ENCODE measurements around the gene SPINK8. TPM values are rescaled to one million over a fixed set of nuclear protein-coding genes. Genes with fewer than 3 reads are reported as not detected.

The SPINK8 gene
- total RNA-seq, 1 experiment from 2014 or later: not detected

DNA sequence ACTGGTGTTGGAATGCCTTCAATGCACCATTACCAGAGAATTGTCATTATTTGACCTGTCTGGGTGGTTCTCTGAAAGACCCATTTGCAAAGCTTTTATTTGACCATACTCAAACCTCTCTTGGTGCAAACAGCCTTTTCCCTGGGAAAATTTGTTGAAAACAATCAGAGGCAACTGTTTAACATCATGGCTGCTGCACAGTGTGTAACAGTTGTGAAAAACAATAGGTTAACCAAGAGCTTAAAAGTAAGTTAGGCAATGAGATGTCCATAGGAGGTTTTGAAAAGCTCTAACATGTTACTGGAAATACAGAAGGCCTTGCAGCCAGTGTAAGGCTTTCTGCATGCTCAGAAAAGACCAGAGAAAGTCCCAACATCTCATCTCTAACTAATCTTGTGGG, 18.9 kb downstream of the SPINK8 start:
- peaks cover 30 to 34% of the 10 kb centered on the region in 2 experiments; a peak in 4 of 5 replicates for H3K9me3 Mint-ChIP-seq
- TF ChIP-seq, protein P1, sequence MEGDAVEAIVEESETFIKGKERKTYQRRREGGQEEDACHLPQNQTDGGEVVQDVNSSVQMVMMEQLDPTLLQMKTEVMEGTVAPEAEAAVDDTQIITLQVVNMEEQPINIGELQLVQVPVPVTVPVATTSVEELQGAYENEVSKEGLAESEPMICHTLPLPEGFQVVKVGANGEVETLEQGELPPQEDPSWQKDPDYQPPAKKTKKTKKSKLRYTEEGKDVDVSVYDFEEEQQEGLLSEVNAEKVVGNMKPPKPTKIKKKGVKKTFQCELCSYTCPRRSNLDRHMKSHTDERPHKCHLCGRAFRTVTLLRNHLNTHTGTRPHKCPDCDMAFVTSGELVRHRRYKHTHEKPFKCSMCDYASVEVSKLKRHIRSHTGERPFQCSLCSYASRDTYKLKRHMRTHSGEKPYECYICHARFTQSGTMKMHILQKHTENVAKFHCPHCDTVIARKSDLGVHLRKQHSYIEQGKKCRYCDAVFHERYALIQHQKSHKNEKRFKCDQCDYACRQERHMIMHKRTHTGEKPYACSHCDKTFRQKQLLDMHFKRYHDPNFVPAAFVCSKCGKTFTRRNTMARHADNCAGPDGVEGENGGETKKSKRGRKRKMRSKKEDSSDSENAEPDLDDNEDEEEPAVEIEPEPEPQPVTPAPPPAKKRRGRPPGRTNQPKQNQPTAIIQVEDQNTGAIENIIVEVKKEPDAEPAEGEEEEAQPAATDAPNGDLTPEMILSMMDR (conservative IDR thresholded peaks at IDR 0.05): no peak
- no peaks in the 10 kb centered on the region for H3K4me1 Mint-ChIP-seq

More for the DNA sequence above, 18.9 kb downstream of the SPINK8 start:
- no peak overlapping the region for H2BK20ac ChIP-seq (ENCODE audit: low read depth, low read length, poor library complexity, severe bottlenecking)
- no peak overlapping the region for H2BK5ac ChIP-seq (ENCODE audit: insufficient read length, low read length)
- H3K4me2 ChIP-seq (ENCODE audit: insufficient read depth, insufficient read length, low read length): no peak overlapping the region
- no peak overlapping the region for H3T11ph ChIP-seq (ENCODE audit: low read length)
- H4K91ac ChIP-seq (ENCODE audit: insufficient read length, low read depth, low read length): no peak overlapping the region
- H2BK15ac ChIP-seq (ENCODE audit: low read depth, low read length): no peak overlapping the region
- H2AK5ac ChIP-seq (ENCODE audit: insufficient read length, low read length): no peak overlapping the region
- DNase-seq: no peak
- H3K56ac ChIP-seq (ENCODE audit: insufficient read length, low read depth, low read length): no peak overlapping the region
- H3K18ac ChIP-seq (ENCODE audit: insufficient read length, low read depth, low read length): no peak overlapping the region
- H3K27ac Mint-ChIP-seq: no peak overlapping the region
- no peak overlapping the region for H3K9ac ChIP-seq (ENCODE audit: extremely low read depth, insufficient read length, low read length)
- no peak overlapping the region for H2AFZ ChIP-seq (ENCODE audit: low read length)
- peaks cover 3 to 17% (median 9%) of the 10 kb centered on the region in 3 experiments; a peak in 5 of 7 replicates for H3K36me3 Mint-ChIP-seq (ENCODE audit: insufficient read depth in 1 of 3, low read depth in 3 of 3)
- H3K14ac ChIP-seq (ENCODE audit: insufficient read depth, low read length): no peak overlapping the region
- H3K79me1 ChIP-seq (ENCODE audit: insufficient read depth, low read depth, low read length, poor library complexity, severe bottlenecking): no peaks in the 10 kb centered on the region
- H3K23me2 ChIP-seq (ENCODE audit: insufficient read length, low read depth, low read length, poor library complexity, severe bottlenecking): no peaks in the 10 kb centered on the region
- no peak overlapping the region for H3K23ac ChIP-seq (ENCODE audit: insufficient read length, low read depth, low read length)
- peaks cover 8% of the 10 kb centered on the region for H3K9me3 ChIP-seq (ENCODE audit: control insufficient read depth, low read depth, low read length)
- no peak overlapping the region for H2BK12ac ChIP-seq (ENCODE audit: insufficient read length, low read depth, low read length)
- no peak overlapping the region for H4K8ac ChIP-seq (replicated peaks; ENCODE audit: insufficient read length, low read depth, low read length)
- no peak overlapping the region for H3K4ac ChIP-seq (ENCODE audit: low read depth, low read length)
- no peak overlapping the region for H3K4me3 Mint-ChIP-seq
- H3K27ac ChIP-seq (ENCODE audit: insufficient read length, low read depth, low read length): no peak overlapping the region
- no peak overlapping the region for H4K5ac ChIP-seq (ENCODE audit: insufficient read length, low read depth, low read length)
- H3K79me2 ChIP-seq (ENCODE audit: insufficient read depth, low read length): no peaks in the 10 kb centered on the region
- H3K27me3 Mint-ChIP-seq (ENCODE audit: low read depth): peaks cover 19% of the 10 kb centered on the region
- H3K4me1 ChIP-seq (ENCODE audit: insufficient read depth, low read length): no peaks in the 10 kb centered on the region
- H3K27me3 ChIP-seq (ENCODE audit: insufficient read depth, low read length): no peaks in the 10 kb centered on the region
- no peak overlapping the region for H2BK120ac ChIP-seq (ENCODE audit: low read depth, low read length, poor library complexity, severe bottlenecking)
- H4K20me1 ChIP-seq (ENCODE audit: control insufficient read depth, insufficient read depth, insufficient read length): no peaks in the 10 kb centered on the region
